HG03280 (cell line): ENCODE measurements around the gene TNXB.
"Not testable (repeated sequence)": the region's sequence is repeated elsewhere in the genome, so short reads cannot be mapped to it uniquely, and the experiment has no call there.

Experiments
- ATAC-seq: cut with Tn5 transposase; IDR thresholded peaks from one replicate; pipeline ENCODE4 v1.9.1; 2021; ENCODE audit warnings: mild to moderate bottlenecking, moderate library complexity; ENCODE audit not compliant: unreplicated experiment

The TNXB gene

GRCh38 chr6:32112431-32112980, 3.4 kb upstream of the TNXB start:
- no peak for ATAC-seq

- no peak for ATAC-seq
These were observed 2.4 kb upstream of the TNXB start for GRCh38 chr6:32111424-32112066.

DNA sequence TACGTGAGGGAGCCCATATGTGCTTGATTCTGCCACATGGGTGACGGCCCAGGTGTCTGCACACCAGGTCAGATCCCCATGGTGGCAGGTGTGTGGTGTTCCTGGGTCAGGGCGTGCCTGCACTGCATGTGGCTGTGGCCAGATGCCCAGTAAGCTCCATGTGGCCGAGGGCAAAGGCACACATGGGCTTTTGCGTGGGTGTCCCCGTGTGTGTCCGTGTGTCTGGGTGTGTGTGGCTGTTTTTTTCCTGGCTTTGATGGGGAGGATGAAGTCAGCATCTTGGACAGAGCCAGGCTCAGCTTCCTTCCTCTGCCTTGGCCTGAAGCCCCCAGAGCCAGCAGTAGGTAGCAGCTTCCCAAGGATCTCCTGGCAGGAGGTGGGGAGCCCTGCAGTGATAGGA, 1.5 kb upstream of the TNXB start:
- no peak for ATAC-seq

DNA sequence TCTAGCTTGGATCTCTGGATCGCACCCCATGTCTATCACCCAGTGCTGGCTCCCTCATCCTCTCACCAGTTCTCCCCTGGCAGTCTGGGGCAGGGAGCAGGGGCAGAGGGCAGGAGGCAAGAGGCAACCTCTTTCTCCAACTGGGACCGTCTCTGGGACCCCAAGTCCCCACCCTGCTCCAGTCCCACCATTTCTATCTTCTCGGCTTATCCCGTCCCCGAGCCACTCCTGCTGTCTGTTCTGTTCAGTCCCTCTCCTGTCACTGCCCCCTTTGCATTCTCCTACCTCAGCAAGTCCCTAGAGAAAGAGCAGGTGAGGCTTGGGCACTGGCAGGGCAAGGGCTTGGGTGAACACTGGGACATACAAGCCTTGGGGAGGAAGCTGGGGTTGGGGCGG, 625 bp upstream of the TNXB start:
- ATAC-seq, result no peak

GRCh38 chr6:32108727-32109113, 418 bp downstream of the TNXB start:
- ATAC-seq, result no peak

DNA sequence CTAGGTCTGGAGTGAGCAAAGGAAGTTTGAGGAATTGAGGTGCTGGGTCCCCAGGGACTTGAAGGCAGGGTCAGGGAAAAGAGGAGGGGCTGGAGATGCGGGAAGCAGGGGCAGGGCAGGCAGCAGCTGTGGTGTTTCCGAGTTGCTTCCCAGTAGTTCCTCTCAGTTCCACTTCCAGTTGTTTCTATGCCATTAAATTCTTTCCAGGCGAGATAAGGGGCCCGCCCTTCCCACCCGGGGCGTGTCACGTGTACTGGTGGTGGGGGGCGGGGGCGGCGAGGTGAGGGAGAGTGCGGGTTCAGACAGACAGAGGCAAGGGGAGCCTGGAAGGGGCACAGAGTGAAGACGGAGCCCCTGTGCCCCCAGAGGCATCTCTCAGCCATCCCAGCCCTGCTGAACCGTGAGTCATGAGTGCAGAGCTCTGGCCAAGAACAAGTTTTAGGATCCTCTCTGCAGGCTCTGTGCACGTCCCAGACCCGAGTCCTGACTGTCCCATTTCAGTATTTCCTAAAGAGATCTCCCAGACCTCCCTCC, 977 bp downstream of the TNXB start:
- ATAC-seq, result no peak

DNA sequence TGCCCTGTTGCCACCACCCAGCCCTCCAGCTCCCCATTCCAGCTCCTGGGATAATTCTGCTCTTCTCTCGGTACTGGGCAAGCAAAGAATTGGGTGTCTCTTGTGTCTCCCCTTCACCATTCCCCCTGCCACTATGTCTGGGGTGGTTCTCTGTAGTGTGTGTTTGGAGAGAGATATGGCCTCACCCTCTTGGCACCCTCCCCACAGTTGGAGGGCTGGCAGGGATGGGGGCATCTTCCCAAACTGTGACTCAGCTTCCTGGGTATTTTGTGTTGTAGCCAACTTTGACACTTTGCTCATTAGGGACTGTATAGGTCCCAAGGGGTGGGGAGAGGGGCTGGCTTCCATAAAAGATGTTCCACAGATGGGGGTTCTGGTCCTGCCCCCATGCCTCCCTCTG, 1.7 kb downstream of the TNXB start:
- ATAC-seq, result no peak

- ATAC-seq, result no peak
These were observed 3.7 kb downstream of the TNXB start for GRCh38 chr6:32105433-32105832.

DNA sequence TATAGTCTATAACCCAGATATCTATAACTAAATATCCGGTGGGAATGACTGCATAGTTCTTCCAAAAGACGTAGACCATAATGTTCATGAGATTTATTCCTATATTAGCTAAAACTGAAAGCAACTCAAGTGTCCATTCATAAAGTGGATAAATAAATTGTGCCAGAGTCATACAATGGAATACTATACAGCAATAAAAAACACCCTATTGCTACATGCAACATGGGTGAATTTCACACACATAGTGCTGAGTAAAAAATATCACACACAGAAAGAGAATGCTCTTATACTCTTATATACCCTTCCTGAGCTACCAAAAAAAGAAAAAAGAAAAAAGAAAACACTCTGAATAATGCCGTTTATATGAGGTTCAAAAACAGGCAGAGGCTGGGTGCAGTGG, 6.9 kb downstream of the TNXB start:
- ATAC-seq, result no peak

DNA sequence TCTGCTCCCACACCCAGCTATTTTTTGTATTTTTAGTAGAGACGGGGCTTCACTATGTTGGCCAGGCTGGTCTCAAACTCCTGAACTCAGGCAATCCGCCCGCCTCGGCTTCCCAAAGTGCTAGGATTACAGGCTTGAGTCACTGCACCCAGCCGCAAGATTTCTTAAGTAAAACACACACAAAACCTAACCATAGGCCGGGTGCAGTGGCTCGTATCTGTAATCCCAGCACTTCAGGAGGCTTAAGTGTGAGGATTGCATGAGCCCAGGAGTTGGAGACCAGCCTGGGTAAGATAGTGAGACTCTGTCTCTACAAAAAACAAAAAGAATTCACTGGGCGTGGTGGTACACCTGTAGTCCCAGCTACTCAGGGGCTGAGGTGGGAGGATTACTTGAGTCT, 8.9 kb downstream of the TNXB start:
- ATAC-seq, result not testable (repeated sequence)

DNA sequence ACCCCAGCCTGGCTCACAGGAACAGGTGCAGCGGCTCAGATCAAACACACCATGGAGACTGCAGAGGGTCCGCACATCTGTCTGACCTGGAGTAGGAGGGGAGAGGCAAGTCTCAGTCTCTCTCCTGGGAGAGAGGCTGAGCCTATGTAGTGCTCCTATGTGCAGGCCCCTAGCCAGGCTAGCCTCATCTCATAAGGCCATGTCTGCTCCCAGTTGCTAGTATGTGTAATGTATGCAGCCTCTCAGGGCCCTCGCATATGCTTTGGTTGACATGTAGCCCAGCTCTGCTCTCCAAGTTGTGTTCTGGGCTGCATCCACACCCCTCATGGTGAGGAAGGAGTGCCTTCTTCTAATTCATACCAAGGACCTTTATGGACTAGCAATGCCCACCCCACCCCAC, 11.8 kb downstream of the TNXB start:
- no peak for ATAC-seq

GRCh38 chr6:32096394-32097258, 12.5 kb downstream of the TNXB start:
- ATAC-seq, result no peak

DNA sequence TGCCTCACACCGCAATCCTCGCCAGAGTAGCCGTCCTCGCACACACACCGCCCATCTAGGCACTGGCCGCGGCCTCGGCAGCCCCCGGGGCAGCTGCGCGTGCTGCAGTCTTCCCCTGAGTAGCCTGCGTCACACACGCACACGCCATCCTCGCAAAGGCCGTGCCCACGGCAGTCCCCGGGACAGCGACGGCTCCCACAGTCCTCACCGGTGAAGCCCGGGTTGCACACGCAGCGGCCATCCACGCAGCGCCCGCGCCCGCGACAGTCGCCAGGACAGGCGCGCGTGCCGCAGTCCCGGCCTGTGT, 13.1 kb downstream of the TNXB start:
- ATAC-seq, result no peak

DNA sequence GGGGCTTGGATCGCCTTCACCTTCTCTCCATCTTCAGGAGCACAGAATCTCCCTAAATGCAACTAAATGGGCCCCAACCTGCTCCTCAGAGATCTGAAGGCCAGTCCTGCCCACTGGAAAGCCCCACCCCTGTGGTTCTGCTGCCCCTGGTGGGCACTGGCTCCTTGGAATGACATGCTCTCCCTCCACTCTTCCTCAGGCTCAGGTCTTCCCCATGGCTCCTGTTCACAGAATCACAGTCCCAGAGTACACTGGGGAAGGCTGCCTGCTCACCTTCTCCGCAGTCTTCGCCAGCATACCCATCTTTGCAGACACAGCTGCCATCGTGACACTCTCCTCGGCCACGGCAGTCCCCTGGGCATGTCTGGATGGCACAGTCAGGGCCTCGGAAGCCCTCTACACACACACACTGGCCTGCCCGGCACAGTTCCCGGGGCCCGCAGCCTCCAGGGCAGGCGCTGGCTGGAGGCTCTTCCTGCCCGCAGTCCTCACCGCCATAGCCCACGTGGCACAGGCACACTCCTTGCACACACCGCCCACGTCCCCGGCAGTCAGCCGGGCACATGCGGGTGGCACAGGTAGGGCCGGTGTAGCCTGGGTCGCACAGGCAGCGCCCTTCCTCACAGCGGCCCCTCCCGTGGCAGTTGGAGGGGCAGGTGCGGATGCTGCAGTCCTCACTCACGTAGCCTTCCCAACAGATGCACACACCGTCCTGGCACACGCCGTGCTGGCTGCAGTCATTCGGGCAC, 13.6 kb downstream of the TNXB start:
- ATAC-seq, result no peak

DNA sequence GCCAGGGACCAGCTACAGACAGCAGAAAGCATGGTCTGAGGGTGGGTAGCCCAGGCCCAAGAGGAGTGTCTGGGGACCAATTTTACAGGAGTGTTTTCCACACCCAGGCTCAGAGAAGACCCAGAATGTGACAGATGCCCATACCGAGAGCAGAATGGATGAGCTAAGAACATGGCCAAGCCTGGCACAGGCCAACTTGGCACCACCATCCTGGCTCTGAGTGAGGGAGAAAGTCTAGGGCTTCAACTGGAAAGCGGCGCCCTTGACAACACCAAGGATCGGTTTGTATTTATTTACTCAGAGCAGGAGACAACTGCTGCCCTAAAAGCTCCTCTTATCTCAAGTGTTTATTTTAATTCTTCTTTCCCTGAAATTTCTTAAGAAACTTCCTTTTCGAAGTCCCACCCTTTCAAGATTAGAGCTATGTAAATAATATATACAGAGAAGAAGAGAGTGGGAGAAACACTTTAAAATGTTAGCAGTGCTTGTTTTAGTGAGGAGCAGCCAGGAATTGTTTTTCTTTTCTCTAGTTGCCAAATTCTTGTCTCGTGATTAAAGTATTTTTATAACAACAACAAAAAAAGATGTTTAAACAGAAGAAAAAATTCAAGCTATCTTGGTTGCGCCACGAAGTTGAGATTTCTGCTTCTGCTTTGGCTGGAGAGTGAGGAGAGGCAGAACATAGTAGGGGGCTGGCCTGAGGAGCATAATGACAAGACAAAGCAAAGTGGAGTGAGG, 16.2 kb downstream of the TNXB start:
- no peak for ATAC-seq

DNA sequence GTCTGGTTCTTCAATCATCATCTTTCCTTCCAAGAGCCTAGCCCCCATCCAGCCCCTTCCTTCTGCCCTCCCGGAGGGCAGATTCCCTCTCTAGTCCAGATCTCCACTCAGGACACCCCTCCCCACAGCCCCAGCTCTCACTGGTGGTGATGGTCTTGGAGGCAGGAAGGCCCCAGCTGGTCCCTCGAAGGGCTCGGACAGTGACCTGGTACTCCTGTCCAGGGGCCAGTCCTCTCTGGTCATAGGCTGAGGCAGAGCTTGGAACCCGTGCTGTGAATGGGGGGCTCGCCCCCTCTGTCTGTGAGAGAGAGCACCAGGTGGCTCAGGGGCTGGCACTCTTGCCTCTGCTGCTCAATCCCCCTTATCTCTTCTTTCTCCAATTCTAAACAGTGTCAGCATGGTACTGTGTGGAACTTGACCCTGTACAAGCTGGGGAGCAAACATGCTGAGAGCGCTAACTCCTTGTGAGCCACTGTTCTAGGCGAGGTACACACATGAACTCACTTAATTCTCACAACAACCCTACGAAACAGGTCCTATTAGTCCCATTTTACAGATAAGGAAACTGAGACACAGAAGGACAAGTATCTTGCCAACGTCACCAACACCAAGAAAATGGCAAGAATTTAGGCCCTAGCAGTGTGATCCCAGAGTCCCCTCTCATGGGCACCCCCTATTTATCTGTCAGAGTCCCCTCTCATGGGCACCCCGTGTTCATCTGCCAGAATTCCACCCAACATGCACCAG, 19.9 kb downstream of the TNXB start:
- ATAC-seq, result no peak

DNA sequence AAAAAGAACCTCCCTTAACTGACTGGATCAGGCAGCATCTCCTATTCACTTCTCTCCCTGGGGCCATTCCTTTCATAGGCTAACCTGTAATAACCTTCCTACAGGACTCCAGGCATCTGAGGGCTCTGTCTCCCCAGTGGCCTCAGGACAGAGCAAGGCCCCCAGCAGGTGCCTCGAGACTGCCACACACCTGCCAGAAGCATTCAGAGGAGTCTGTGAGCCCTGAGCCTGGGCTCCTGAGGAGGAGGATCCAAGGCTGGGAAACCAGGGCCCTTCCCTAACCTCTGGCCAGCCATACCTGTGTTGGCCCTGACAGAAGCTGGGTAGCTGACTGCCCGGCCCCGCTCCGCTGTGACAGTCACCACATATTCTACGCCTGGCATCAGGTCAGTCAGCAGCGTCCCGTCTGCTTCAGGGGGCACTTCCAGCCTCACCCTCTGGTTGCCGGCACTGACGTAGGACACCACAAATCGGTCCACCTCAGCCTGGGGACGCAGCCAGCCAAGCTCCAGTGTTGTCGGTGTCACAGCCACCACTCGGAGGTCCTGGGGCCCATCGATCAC, 20.6 kb downstream of the TNXB start:
- ATAC-seq, result no peak

DNA sequence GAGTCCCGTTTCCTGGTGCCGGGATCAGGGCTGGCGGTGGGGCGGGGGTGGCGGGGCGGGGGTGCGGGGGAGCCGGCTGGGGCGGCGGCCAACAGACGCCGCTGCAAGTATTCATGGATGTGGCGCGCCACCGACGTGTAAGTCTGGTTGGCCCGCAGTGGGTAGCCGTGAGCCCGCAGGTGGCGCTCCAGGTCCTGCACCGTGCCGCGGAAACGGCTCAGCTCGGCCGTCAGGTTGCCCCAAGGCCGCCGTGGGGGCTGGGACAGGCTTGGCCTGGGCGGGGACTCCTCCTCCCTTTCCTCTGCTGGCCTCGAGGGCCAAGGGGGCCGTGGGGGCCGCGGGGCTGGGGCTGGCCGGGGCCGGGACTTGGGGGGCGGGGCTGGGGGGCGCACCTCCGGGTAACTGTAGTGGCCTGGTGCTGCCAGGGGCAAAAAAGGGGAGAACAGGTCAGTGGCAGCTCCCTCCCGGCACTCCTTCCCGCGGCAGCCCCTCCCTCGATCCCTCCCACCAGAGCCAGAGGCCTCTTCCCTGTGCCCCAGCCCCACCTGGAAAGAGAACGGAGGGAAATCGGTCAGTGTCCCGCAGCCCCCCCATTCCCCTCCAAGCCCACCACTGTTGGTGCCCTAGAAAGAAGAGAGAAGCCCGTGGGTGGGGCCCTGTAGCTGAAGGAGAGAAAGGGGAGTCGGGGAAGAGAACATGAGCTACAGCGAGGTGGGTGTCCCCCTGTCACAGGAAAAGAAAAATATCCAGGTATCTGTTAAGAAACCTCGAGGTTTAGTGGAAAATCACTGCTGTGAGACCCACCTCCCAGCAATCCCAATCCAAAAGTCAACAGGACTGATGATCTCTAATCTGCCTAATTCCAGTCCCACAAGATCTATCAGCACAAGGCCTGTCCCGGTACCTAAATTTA, 21.3 kb downstream of the TNXB start:
- no peak for ATAC-seq
